Limb (tissue), 2 donors: ENCODE data around the gene WFS1.

Experiments used
- DNase-seq, 2 donors: peaks; one replicate each; pipeline ENCODE4 v3.0.0-alpha.2; 2016; ENCODE audit errors: extremely low spot score in 2 of 2

WFS1 gene

GRCh38 chr4:6322761-6323566, 53.3 kb downstream of the WFS1 start:
- DNase-seq, result no peak

DNA sequence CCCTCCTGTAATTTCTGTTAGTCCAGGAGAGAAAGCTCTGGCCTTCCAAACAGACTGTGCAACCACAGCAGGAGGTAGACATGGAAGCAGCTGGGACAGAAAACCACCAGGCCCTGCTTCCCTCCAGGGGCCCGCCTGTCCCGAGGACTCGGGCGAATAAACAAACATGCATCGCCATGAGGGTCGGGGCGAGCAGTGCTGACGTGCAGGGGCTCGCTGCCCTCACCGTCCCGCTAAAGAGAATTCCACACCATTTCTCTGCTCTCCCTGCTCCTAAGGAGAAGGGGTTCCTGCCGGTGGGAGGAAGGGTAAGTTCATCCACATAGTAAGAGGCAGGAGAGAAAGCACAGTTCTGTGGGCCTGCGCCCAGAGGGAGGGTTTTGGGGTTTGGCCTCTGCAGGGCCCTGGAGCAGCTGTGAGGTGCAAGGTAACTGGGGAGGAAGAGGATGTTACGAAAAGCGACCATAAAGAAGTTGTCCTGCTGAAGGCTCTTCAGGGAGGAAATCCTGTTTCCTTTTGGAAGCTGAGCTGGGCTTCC, 54.9 kb downstream of the WFS1 start:
- DNase-seq, result no peak

DNA sequence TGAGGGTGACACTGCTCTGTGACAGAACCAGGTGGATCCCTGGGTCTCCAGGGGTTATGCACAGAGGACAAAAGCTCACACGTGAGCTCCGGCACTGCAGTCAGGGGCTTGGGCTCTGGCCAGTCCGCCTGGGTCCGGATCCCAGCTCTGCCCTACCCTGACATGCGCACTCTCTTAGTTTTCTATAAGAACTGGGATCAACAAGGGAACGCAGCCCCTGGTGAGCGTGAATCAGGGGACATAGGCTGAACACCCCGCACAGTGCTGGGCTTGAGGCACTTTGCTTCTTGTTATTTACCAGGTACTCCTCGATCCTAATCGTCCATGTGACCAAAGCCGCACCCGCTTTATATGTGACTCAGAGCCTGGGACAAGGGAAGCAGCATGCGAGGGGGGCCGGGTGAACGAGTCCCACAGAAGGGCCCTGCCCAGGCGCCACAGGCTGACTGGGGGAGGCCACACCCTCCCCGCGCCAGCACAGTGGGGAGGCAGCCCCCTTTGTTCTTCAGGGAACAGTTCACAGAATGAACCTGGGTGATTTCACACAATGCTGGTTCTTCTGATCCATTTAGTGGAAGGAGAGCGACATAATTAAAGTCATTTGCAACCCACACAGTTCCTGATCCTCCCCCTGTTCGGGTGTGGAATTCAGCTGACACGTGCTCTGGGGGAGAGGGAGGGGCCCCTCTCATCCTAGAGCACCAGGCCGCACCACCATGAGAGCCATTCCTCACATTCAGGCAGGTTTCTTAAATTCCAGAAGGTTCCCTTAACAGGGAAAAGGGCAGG, 55.5 kb downstream of the WFS1 start:
- no peak for DNase-seq

DNA sequence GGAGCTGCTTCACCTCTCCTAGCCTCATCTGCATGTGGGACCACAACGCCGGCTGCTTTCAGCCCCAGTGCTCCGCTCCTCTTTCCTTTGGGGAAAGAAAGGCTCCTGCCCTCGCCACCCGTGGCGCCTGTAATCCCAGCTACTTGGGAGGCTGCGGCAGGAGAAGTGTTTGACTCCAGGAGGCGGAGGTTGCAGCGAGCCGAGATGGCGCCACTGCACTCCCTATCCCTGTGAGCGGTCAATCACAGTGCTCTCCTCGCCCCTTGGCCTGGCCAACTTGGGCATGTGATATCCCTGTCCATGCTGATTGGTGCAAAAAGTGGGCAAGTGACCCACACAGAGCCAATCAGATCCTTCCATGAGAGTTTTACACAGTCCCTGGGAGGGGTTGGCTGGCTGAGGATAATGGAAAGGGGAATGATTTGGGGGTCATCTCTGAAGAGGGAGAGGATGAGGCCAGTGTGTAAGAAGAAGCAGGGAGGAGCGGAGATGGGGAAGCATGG, 56.2 kb downstream of the WFS1 start:
- DNase-seq, result no peak

DNA sequence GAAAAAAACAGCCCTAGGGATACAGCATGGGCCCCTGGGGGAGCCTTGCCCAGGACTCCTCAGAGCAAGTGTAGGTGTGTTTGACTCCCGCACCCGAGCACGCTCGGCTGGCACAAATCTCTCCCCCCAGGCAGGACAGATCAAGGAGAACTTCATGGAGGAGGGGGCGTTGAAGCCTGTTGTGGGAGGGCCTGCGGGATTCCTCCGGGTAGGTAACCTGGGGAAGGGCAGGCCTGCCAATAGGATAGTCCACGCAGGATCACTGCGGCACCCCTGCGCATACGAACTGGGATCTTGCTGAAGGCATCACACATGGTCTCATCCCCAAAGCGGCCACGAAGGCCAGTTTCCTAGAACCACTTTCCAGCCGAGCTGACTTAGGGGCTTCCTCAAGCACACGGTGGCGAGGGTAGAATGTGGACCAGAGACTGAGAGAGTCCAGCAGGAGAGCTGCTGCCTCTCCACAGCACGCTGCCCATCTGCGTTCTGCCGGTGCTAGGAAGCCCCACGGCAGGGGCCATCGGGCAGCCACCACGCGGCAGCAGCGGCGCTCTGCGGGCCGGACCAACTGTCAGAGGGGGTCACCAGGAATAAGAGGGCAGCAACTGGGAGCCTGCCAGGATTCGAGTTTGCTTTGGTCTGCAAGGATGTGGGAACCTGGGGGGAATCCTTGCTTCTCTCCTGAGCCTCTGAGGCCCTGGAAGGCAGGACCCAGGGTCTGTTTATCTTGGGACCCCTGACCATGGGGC, 56.8 kb downstream of the WFS1 start:
- DNase-seq, result no peak

GRCh38 chr4:6327220-6327917, 57.7 kb downstream of the WFS1 start:
- DNase-seq, result peak; percentile 80 to 91

DNA sequence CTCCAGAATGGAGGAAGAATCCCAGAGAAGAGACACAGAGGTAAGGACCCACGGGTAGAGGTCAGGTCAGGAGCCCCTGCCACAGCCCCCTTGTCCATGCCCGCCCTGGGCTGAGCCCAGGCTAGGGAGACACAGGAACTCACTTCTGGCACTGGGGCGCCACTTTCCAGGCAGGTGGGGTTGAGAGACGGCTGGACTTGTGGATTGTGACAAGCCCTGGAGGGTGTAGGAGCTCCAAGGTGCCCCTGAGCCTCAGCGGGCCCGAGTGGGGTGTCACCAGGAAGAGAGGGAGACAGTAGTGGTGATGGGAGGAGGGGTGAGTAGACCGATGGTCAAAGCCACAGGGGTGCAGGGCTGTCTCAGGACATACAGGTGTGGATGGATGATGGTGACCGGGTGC, 58.9 kb downstream of the WFS1 start:
- DNase-seq, result no peak

- no peak for DNase-seq
These were observed 60.1 kb downstream of the WFS1 start for GRCh38 chr4:6329478-6330383.

- DNase-seq, result no peak
These were observed 60.7 kb downstream of the WFS1 start for GRCh38 chr4:6330384-6330767.

- DNase-seq, result no peak
These were observed 61.4 kb downstream of the WFS1 start for GRCh38 chr4:6331018-6331417.

DNA sequence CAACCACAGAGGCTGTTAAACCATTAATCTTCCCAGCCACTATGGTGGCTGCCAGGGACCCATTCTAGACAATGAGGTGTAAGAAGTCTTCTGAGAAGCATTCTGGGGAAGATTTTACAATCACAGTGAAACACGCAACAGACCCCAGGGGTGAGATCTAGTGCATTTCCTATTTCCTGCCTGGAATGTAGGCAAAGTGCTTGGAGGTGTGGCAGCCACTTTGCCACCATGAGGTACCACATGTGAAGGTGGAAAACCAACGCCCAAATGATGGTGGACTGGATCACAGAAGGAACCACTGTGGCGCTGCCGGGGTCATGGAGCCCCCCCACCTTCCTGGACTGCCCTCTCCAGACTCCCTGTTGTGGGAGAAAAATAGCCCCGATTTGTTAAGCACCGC, 61.8 kb downstream of the WFS1 start:
- no peak for DNase-seq

DNA sequence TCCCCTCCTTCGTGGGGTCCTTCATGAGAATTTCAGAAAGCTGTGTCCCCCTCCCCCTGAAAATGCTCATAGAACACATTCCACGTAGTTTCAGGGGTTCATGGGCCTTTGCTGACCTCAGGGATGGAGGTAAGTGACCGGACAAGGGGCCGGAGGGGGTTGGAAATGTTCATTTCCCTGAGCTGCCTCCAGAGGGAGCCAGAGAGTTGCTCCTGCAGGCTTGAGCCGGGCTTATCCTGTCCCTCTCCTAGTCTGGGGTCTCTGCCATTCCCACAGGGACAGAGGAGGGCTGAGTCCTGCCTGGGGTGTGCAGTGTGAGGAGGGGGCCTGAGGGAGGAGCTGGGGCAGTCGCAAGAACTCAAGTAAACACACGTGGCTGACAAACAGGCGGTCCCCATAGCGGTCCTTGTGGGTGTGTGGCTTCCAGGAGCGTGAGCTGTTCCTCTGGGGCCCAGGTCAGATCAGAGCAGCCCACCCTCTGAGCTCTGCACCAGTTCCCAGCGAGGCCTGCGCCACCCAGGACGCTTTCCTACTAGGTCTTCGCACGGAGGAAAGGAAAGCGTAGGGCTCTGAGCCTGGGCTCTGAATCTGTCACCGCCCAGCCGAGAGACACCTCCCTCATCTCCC, 62.5 kb downstream of the WFS1 start:
- DNase-seq, result no peak

GRCh38 chr4:6332669-6333050, 63.0 kb downstream of the WFS1 start:
- no peak for DNase-seq

GRCh38 chr4:6333301-6334202, 63.9 kb downstream of the WFS1 start:
- no peak for DNase-seq

DNA sequence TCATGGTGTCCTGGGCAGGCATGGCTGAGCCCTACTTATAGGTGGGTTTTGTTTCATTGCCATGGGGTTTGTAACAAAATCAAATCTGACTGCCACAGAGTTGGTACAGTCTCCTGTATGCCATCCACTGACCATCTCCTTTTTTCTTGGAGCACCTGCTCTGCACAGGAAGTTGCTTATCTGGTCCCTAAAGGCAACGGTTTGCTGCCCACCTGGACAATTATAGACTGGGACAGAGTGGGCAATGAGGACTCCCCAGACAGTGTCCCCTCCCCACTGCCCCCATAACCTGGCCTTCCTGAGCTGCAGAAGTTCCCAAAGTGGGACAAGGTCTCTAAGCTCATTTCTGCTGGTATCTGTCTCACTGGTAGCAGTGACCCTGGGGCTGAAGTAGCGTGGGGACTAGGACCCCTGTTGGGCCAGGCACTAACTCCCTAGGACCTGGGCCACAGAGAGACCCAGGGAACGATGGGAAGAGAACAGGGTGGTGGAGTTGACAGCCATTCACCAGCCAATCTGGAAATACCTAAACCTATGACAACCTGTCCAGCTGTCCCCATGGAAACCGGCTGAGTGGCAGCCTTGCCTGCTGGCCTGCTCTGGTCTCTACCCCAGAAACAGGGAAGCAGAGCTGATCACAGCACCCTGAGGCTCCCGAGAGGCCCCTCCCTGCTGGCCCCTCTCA, 64.7 kb downstream of the WFS1 start:
- DNase-seq, result no peak

DNA sequence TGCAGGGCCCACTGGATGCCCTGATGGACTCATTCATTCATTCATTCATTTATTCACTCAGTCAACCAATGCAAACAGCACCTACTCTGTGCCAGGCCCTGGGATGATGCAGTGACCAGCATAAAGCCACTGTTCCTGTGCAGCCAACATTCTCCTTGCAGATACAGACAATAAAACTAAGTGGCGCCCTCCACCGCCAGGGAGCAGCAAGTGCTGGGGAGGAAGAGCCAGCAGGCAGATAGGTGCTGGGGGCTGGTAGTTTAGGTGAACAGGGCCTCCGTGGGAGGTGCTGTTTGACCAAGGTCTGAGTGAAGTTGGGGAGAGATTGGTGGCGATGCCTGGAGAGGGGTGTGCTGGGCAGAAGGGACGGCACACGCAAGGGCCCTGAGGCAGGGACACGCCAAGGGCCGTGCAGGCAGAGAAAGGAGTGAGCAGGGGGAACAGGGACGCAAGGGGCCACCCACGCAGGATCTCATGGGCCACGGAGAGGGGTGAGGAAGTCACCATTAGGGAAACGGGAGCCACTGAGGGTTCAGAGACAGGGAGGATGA, 65.5 kb downstream of the WFS1 start:
- no peak for DNase-seq

DNA sequence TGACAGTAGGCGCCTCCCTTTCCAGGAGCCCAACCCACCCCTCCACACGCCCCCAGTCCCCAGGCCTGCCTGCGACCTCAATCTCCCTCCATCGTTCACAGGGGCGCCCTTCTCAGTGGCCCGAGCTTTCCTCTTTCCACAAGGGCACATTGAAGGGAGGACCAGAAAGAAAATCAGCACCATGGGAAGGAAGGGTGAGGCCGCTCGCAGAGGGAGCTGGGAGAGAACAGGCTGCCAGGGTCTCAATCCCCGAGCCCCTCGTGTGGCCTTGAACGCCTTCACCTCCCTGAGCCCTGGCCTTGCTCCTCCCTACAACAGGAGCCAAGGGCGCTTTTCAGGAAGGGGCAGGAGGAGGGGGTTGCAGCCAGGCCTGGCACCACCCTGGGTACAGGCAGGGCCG, 66.5 kb downstream of the WFS1 start:
- DNase-seq, result no peak
